HEK293 (cell line): ENCODE data around the gene TMEM273.

Experiments used
- CTCF ChIA-PET: fragments of 350-600 bp; formaldehyde crosslinking; extraction: SDS; loops from one replicate; lab custom pipeline; 2021; ENCODE audit warnings: antibody characterized with exemption; lab: Yijun Ruan, JAX
- POLR2A ChIA-PET: fragments of 300-600 bp; formaldehyde crosslinking; extraction: SDS; loops from one replicate; lab custom pipeline; 2020; ENCODE audit warnings: antibody characterized with exemption, inconsistent platforms; lab: Yijun Ruan, JAX
- H3K27ac ChIP-seq: fragments of 200-500 bp; sonication (Bioruptor generic); 2 replicates; pipeline ENCODE4 v1.5.1; 2014; ENCODE audit warnings: low read depth, low read length, control low read depth, inconsistent platforms; ENCODE audit errors: extremely low read depth
- H3K36me3 ChIP-seq, 2 experiments: fragments of 200-500 bp in 1 of 2; sonication (Bioruptor generic) in 1 of 2; 1 replicate in 1 of 2; 2 replicates in 1 of 2; pipeline ENCODE4 v1.5.1; 2014 to 2017; ENCODE audit warnings: inconsistent platforms in 2 of 2, low read length in 2 of 2; ENCODE audit not compliant: control insufficient read depth in 2 of 2, insufficient read depth in 1 of 2
- H3K4me1 ChIP-seq: fragments of 200-500 bp; sonication (Bioruptor generic); 2 replicates; pipeline ENCODE4 v1.5.1; 2014; ENCODE audit warnings: mild to moderate bottlenecking, low read length, inconsistent platforms; ENCODE audit not compliant: control insufficient read depth, insufficient read depth
- H3K4me3 ChIP-seq: 2 replicates; pipeline ENCODE4 v1.5.1; 2011; ENCODE audit warnings: low read depth, mild to moderate bottlenecking, control low read depth, low read length, moderate library complexity
- H3K9me3 ChIP-seq: fragments of 200-500 bp; sonication (Bioruptor generic); 2 replicates; pipeline ENCODE4 v1.5.1; 2014; ENCODE audit warnings: low read depth, low read length, inconsistent platforms; ENCODE audit not compliant: control insufficient read depth, insufficient read depth
- BCL11B ChIP-seq: fragments of 450-650 bp; formaldehyde crosslinking; IDR thresholded peaks from 2 replicates; pipeline ENCODE4 v1.5.1; 2016; ENCODE audit warnings: low read depth, missing biosample characterization, missing genetic modification characterization
- HIC1 ChIP-seq: fragments of 450-650 bp; formaldehyde crosslinking; IDR thresholded peaks from 2 replicates; pipeline ENCODE4 v1.5.1; 2016; ENCODE audit warnings: missing biosample characterization, missing genetic modification characterization
- KLF1 ChIP-seq: fragments of 450-650 bp; formaldehyde crosslinking; IDR thresholded peaks from 2 replicates; pipeline ENCODE4 v1.5.1; 2016; ENCODE audit warnings: missing biosample characterization, missing genetic modification characterization
- MYNN ChIP-seq: fragments of 450-650 bp; formaldehyde crosslinking; IDR thresholded peaks from 2 replicates; pipeline ENCODE4 v1.5.1; 2016; ENCODE audit warnings: missing biosample characterization, missing genetic modification characterization, borderline replicate concordance
- SALL2 ChIP-seq: fragments of 450-650 bp; formaldehyde crosslinking; IDR thresholded peaks from 2 replicates; pipeline ENCODE4 v1.5.0; 2017; ENCODE audit warnings: missing biosample characterization, mild to moderate bottlenecking, missing genetic modification characterization, borderline replicate concordance
- SETDB1 ChIP-seq: IDR thresholded peaks from one replicate; pipeline ENCODE4 v1.6.1; 2017; ENCODE audit warnings: mild to moderate bottlenecking, low read length, moderate library complexity, mixed read lengths; ENCODE audit not compliant: insufficient read length
- SP2 ChIP-seq: fragments of 450-650 bp; formaldehyde crosslinking; IDR thresholded peaks from 2 replicates; pipeline ENCODE4 v1.5.1; 2016; ENCODE audit warnings: missing biosample characterization, missing genetic modification characterization
- YY1 ChIP-seq: fragments of 450-650 bp; formaldehyde crosslinking; IDR thresholded peaks from 2 replicates; pipeline ENCODE4 v1.5.1; 2018; ENCODE audit warnings: missing biosample characterization, missing genetic modification characterization
- ZBTB21 ChIP-seq: fragments of 450-650 bp; formaldehyde crosslinking; IDR thresholded peaks from 2 replicates; pipeline ENCODE4 v1.5.1; 2017; ENCODE audit warnings: missing biosample characterization, missing genetic modification characterization
- ZFP3 ChIP-seq: fragments of 450-650 bp; formaldehyde crosslinking; IDR thresholded peaks from 2 replicates; pipeline ENCODE4 v1.5.1; 2016; ENCODE audit warnings: low read depth, missing biosample characterization, missing genetic modification characterization
- ZNF18 ChIP-seq: fragments of 450-650 bp; formaldehyde crosslinking; IDR thresholded peaks from 2 replicates; pipeline ENCODE4 v1.5.1; 2016; ENCODE audit warnings: missing biosample characterization, missing genetic modification characterization
- ZNF391 ChIP-seq: fragments of 450-650 bp; formaldehyde crosslinking; IDR thresholded peaks from 2 replicates; pipeline ENCODE4 v1.5.1; 2016; ENCODE audit warnings: low read depth, missing biosample characterization, missing genetic modification characterization, borderline replicate concordance
- ZNF426 ChIP-seq: fragments of 450-650 bp; formaldehyde crosslinking; IDR thresholded peaks from 2 replicates; pipeline ENCODE4 v1.5.1; 2017; ENCODE audit warnings: missing biosample characterization, missing genetic modification characterization, mild to moderate bottlenecking, inconsistent platforms, moderate library complexity
- ZNF48 ChIP-seq: fragments of 450-650 bp; formaldehyde crosslinking; IDR thresholded peaks from 2 replicates; pipeline ENCODE4 v1.5.1; 2016; ENCODE audit warnings: missing biosample characterization, missing genetic modification characterization
- ZNF558 ChIP-seq: fragments of 450-650 bp; formaldehyde crosslinking; IDR thresholded peaks from 2 replicates; pipeline ENCODE4 v1.5.1; 2016; ENCODE audit warnings: missing biosample characterization, missing genetic modification characterization
- ZNF747 ChIP-seq: fragments of 450-650 bp; formaldehyde crosslinking; IDR thresholded peaks from 2 replicates; pipeline ENCODE4 v1.5.1; 2016; ENCODE audit warnings: missing biosample characterization, missing genetic modification characterization
- ZSCAN16 ChIP-seq: fragments of 450-650 bp; formaldehyde crosslinking; IDR thresholded peaks from 2 replicates; pipeline ENCODE4 v1.5.1; 2016; ENCODE audit warnings: missing biosample characterization, missing genetic modification characterization
- ZSCAN23 ChIP-seq: fragments of 450-650 bp; formaldehyde crosslinking; IDR thresholded peaks from 2 replicates; pipeline ENCODE4 v1.5.1; 2016; ENCODE audit warnings: missing biosample characterization, missing genetic modification characterization
- TF ChIP-seq, protein P1 (sequence below): fragments of 450-650 bp; formaldehyde crosslinking; IDR thresholded peaks from 2 replicates; pipeline ENCODE4 v1.5.0; 2017; ENCODE audit warnings: missing biosample characterization, missing genetic modification characterization, borderline replicate concordance
- TF ChIP-seq, protein P2 (sequence below): fragments of 450-650 bp; formaldehyde crosslinking; IDR thresholded peaks from 2 replicates; pipeline ENCODE4 v1.5.1; 2016; ENCODE audit warnings: missing biosample characterization, missing genetic modification characterization, low read depth
- TF ChIP-seq, protein P3 (sequence below): fragments of 450-650 bp; formaldehyde crosslinking; IDR thresholded peaks from 2 replicates; pipeline ENCODE4 v1.5.1; 2016; ENCODE audit warnings: missing biosample characterization, missing genetic modification characterization
- TF ChIP-seq, protein P4 (sequence below): fragments of 450-650 bp; formaldehyde crosslinking; IDR thresholded peaks from 2 replicates; pipeline ENCODE4 v1.5.1; 2016; ENCODE audit warnings: missing biosample characterization, missing genetic modification characterization, borderline replicate concordance

Gene TMEM273

GRCh38 chr10:49138361-49138891, 49.8 kb downstream of the TMEM273 start:
- no peak overlapping the region for H3K27ac ChIP-seq
- ChIA-PET CTCF (no interaction called here), POLR2A (no interaction called here)
- TF ChIP-seq ZNF558 = no peak
- TF ChIP-seq HIC1 (tag by site-specific recombination) = no peak
- TF ChIP-seq ZNF18 = no peak
- TF ChIP-seq MYNN (tag by site-specific recombination) = no peak
- no peak for TF ChIP-seq SP2 (tag by site-specific recombination)
- no peak for TF ChIP-seq YY1 (tag by site-specific recombination)
- no peak for TF ChIP-seq SETDB1
- no peak for TF ChIP-seq SALL2 (tag by site-specific recombination)
- no peak for TF ChIP-seq ZSCAN23
- TF ChIP-seq ZNF391 (tag by site-specific recombination) = no peak
- no peak for TF ChIP-seq ZNF48 (tag by site-specific recombination)
- no peak for TF ChIP-seq ZBTB21
- H3K36me3 ChIP-seq = no peaks in the 10 kb centered on the region
- no peaks in the 10 kb centered on the region for H3K4me1 ChIP-seq
- no peak overlapping the region for H3K4me3 ChIP-seq
- H3K9me3 ChIP-seq = no peaks in the 10 kb centered on the region

DNA sequence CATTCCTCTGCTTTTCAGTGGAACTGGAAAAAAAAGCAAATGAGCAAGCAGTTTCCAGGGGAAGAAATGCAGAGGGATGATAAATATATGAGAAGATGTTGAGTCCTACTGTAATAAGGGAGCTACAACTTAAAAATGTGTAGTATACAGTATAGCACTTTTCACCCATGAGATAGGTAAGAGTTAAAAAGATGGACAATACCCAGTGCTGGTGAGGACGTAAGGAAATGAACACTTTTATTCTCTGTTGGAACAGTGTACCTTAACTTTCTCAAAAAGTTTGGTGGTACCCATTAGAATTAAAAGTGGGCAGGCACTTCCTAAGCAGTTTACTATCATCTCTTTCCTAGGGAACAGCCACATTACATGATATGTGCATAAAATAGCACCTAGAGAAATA, 51.7 kb downstream of the TMEM273 start:
- H3K27ac ChIP-seq = no peak overlapping the region
- CTCF ChIA-PET = no interaction called here
- no peaks in the 10 kb centered on the region for H3K4me1 ChIP-seq
- no peak overlapping the region for H3K4me3 ChIP-seq
- H3K36me3 ChIP-seq = no peaks in the 10 kb centered on the region
- POLR2A ChIA-PET = no interaction called here
- H3K9me3 ChIP-seq = no peaks in the 10 kb centered on the region
- TF ChIP-seq, protein P1, sequence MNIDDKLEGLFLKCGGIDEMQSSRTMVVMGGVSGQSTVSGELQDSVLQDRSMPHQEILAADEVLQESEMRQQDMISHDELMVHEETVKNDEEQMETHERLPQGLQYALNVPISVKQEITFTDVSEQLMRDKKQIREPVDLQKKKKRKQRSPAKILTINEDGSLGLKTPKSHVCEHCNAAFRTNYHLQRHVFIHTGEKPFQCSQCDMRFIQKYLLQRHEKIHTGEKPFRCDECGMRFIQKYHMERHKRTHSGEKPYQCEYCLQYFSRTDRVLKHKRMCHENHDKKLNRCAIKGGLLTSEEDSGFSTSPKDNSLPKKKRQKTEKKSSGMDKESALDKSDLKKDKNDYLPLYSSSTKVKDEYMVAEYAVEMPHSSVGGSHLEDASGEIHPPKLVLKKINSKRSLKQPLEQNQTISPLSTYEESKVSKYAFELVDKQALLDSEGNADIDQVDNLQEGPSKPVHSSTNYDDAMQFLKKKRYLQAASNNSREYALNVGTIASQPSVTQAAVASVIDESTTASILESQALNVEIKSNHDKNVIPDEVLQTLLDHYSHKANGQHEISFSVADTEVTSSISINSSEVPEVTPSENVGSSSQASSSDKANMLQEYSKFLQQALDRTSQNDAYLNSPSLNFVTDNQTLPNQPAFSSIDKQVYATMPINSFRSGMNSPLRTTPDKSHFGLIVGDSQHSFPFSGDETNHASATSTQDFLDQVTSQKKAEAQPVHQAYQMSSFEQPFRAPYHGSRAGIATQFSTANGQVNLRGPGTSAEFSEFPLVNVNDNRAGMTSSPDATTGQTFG (tag by site-specific recombination) = no peak
- TF ChIP-seq ZNF426 (tag by site-specific recombination) (no peak), KLF1 (tag by site-specific recombination) (no peak), ZSCAN16 (tag by site-specific recombination) (no peak), BCL11B (tag by site-specific recombination) (no peak), SETDB1 (peak; percentile 4), ZFP3 (tag by site-specific recombination) (no peak), ZNF747 (tag by site-specific recombination) (no peak)
- TF ChIP-seq, protein P2, sequence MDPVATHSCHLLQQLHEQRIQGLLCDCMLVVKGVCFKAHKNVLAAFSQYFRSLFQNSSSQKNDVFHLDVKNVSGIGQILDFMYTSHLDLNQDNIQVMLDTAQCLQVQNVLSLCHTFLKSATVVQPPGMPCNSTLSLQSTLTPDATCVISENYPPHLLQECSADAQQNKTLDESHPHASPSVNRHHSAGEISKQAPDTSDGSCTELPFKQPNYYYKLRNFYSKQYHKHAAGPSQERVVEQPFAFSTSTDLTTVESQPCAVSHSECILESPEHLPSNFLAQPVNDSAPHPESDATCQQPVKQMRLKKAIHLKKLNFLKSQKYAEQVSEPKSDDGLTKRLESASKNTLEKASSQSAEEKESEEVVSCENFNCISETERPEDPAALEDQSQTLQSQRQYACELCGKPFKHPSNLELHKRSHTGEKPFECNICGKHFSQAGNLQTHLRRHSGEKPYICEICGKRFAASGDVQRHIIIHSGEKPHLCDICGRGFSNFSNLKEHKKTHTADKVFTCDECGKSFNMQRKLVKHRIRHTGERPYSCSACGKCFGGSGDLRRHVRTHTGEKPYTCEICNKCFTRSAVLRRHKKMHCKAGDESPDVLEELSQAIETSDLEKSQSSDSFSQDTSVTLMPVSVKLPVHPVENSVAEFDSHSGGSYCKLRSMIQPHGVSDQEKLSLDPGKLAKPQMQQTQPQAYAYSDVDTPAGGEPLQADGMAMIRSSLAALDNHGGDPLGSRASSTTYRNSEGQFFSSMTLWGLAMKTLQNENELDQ (tag by site-specific recombination) = no peak
- TF ChIP-seq, protein P3, sequence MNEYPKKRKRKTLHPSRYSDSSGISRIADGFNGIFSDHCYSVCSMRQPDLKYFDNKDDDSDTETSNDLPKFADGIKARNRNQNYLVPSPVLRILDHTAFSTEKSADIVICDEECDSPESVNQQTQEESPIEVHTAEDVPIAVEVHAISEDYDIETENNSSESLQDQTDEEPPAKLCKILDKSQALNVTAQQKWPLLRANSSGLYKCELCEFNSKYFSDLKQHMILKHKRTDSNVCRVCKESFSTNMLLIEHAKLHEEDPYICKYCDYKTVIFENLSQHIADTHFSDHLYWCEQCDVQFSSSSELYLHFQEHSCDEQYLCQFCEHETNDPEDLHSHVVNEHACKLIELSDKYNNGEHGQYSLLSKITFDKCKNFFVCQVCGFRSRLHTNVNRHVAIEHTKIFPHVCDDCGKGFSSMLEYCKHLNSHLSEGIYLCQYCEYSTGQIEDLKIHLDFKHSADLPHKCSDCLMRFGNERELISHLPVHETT = no peak
- TF ChIP-seq, protein P4, sequence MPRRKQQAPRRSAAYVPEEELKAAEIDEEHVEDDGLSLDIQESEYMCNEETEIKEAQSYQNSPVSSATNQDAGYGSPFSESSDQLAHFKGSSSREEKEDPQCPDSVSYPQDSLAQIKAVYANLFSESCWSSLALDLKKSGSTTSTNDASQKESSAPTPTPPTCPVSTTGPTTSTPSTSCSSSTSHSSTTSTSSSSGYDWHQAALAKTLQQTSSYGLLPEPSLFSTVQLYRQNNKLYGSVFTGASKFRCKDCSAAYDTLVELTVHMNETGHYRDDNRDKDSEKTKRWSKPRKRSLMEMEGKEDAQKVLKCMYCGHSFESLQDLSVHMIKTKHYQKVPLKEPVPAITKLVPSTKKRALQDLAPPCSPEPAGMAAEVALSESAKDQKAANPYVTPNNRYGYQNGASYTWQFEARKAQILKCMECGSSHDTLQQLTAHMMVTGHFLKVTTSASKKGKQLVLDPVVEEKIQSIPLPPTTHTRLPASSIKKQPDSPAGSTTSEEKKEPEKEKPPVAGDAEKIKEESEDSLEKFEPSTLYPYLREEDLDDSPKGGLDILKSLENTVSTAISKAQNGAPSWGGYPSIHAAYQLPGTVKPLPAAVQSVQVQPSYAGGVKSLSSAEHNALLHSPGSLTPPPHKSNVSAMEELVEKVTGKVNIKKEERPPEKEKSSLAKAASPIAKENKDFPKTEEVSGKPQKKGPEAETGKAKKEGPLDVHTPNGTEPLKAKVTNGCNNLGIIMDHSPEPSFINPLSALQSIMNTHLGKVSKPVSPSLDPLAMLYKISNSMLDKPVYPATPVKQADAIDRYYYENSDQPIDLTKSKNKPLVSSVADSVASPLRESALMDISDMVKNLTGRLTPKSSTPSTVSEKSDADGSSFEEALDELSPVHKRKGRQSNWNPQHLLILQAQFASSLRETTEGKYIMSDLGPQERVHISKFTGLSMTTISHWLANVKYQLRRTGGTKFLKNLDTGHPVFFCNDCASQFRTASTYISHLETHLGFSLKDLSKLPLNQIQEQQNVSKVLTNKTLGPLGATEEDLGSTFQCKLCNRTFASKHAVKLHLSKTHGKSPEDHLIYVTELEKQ (tag by site-specific recombination) = no peak
